GM12872 (cell line): ENCODE measurements around the gene COL8A1.

Experiments used
- CTCF ChIP-seq: IDR thresholded peaks from 3 replicates; pipeline ENCODE4 v1.5.1; 2011; ENCODE audit warnings: low read depth, mild to moderate bottlenecking, low read length, moderate library complexity; ENCODE audit not compliant: insufficient read depth

Gene COL8A1

DNA sequence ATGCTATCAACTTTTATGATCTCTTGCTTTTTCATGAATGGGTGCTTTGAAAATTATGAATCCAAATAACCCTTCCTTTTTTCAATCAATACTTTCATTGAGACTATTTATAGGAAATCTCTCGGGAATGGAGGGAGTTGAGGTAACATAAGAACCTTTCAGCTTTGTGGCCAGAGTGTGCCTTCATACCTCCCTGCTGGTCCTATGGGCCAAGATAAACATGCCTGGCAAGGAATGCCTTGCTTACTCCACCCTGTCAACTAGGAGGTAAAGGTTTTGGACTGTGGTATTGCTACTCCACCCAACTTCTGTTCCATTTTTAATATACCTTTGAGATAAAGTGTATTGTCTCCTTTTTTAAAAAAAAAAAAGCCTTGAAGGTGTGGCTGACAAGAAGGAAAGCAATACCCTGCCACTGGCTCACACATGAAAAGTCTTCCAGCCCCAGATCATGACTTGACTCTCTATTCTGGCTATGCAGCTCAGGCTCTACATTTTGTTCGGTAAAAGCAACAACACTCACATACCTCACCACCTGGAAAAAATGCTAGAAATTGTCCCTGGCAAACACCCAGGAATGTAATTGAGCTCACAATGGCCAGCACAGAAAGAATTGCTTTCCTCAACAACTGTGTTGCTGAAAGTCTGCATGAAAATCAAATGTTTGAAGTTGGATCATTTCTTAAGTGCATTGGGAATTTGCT lies 35.8 kb downstream of the COL8A1 start:
- no peak for TF ChIP-seq CTCF

DNA sequence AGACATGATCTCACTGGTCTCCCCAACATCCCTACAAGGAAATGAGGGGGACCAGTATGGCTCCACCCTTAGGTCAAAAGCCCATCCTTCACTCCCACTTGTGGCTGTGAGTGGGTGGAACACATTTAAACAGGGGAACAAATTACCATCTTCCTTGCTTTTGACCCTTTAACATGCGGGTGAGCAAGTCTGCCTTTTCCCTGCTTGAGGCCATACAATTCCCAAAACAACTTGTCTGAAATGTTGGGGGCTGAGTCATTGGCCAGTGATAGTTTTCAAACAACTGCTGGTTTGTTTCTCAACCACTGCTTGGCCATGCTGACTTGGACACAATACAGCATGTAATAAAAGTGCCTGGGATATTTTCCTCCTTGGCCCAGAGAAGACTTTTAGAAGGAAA lies 39.6 kb downstream of the COL8A1 start:
- no peak for TF ChIP-seq CTCF

- TF ChIP-seq CTCF, result no peak
These were observed 40.5 kb downstream of the COL8A1 start for GRCh38 chr3:99678896-99679295.

GRCh38 chr3:99681512-99681911 lies 43.1 kb downstream of the COL8A1 start:
- TF ChIP-seq CTCF, result no peak

DNA sequence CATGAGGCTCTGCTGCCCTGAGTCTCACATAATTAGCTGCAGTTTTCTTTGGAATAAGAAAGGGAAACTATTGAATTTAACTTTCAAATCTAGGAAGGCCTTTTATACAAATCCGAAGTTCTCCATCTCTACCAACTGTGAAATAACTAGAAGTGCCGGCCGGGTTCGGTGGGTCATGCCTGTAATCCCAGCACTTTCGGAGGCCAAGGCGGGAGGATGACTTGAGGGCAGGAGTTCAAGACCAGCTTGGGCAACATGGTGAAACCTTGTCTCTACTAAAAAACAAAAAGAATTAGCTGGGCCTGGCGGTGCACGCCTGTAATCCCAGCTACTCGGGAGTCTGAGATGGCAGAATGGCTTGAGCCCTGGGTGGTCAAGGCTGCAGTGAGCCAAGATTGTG lies 43.6 kb downstream of the COL8A1 start:
- no peak for TF ChIP-seq CTCF

DNA sequence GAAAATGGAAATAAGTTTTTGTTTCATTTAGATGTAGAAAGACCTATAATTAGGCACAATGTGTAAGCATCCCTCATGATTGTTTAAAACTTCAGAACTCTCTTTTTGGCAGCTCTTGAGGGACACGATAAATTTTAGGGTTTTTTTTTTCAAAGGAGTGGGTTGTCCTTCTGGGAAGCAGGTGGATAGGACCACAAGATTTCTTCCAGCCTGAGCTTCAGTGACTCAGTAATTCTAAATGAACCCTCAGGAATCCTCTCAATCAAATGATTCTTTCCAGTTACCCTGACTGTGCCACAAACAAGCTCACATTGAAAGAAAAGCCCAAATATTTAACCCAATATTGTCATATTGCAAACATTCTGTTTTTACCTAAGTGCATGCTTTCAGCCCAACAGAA lies 45.1 kb downstream of the COL8A1 start:
- TF ChIP-seq CTCF, result no peak

- TF ChIP-seq CTCF, result no peak
These were observed 45.5 kb downstream of the COL8A1 start for GRCh38 chr3:99683876-99684275.
